Epithelial cell of prostate (primary cell): ENCODE measurements around the gene AP2B1.

Experiments
- DNase-seq: peaks from one replicate; pipeline ENCODE4 v3.0.0-alpha.2; 2011; ENCODE audit warnings: low read depth, low spot score
- H3K27ac ChIP-seq: fragments of 450-650 bp; 2 replicates; pipeline ENCODE4 v1.5.1; 2017; ENCODE audit warnings: mild to moderate bottlenecking

The AP2B1 gene

GRCh38 chr17:35764123-35764991, 177.2 kb downstream of the AP2B1 start:
- no peak overlapping the region for H3K27ac ChIP-seq
- DNase-seq: no peak

- no peak for DNase-seq
- no peak overlapping the region for H3K27ac ChIP-seq
These were observed 178.1 kb downstream of the AP2B1 start for GRCh38 chr17:35765086-35765710.

GRCh38 chr17:35765756-35766488, 178.8 kb downstream of the AP2B1 start:
- DNase-seq: no peak
- no peak overlapping the region for H3K27ac ChIP-seq

GRCh38 chr17:35766489-35766877, 179.4 kb downstream of the AP2B1 start:
- no peak for DNase-seq
- no peak overlapping the region for H3K27ac ChIP-seq

GRCh38 chr17:35766903-35767510, 179.9 kb downstream of the AP2B1 start:
- H3K27ac ChIP-seq: no peak overlapping the region
- no peak for DNase-seq

GRCh38 chr17:35768797-35769196, 181.7 kb downstream of the AP2B1 start:
- no peak for DNase-seq
- H3K27ac ChIP-seq: no peak overlapping the region

- no peak overlapping the region for H3K27ac ChIP-seq
- DNase-seq: no peak
These were observed 182.9 kb downstream of the AP2B1 start for GRCh38 chr17:35769895-35770486.

GRCh38 chr17:35773129-35773528, 186.0 kb downstream of the AP2B1 start:
- no peak overlapping the region for H3K27ac ChIP-seq
- no peak for DNase-seq

GRCh38 chr17:35773679-35774425, 186.7 kb downstream of the AP2B1 start:
- DNase-seq: no peak

GRCh38 chr17:35774499-35774898, 187.4 kb downstream of the AP2B1 start:
- H3K27ac ChIP-seq: no peak overlapping the region
- DNase-seq: no peak

More at GRCh38 chr17:35773679-35774425, 186.7 kb downstream of the AP2B1 start:
- H3K27ac ChIP-seq: no peak overlapping the region

GRCh38 chr17:35775039-35775438, 187.9 kb downstream of the AP2B1 start:
- DNase-seq: no peak
- no peak overlapping the region for H3K27ac ChIP-seq

- DNase-seq: no peak
- H3K27ac ChIP-seq: no peak overlapping the region
These were observed 188.5 kb downstream of the AP2B1 start for GRCh38 chr17:35775583-35775982.
